Measurements from ENCODE around the gene SYT1. TPM values are rescaled to one million over a fixed set of nuclear protein-coding genes. Genes with fewer than 3 reads are reported as not detected.

The SYT1 gene
- total RNA-seq, 1 donor from 2014 or later = 0.37 TPM

DNA sequence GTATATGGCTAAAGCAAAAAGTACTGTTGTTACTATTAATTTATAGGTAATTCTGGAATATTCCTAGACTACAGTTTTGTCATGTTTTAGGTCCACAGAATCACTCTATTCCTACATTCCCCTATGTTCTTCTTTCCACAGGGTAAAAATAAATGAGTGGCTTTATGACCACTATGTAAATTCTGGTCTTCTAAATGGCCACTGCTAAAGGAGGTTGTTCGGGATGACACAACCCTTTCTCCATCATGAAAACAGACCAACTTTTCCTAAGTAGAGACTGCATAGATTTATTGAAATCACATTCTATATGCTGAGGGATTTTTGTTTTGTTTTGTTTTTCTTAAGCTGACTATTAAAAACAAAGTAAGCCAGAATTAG is 88.0 kb downstream of the SYT1 start:
- Mint-ChIP-seq H3K36me3 (ENCODE audit: low read depth) (no peaks in the 10 kb centered on the region), H3K4me1 (ENCODE audit: low read depth) (no peaks in the 10 kb centered on the region), H3K9me3 (ENCODE audit: low read depth) (peaks cover 8% of the 10 kb centered on the region), H3K4me3 (ENCODE audit: unreplicated experiment) (no peak overlapping the region), H3K27me3 (ENCODE audit: low read depth) (no peaks in the 10 kb centered on the region), H3K27ac (ENCODE audit: unreplicated experiment) (no peak overlapping the region)
- TF ChIP-seq, protein P1, sequence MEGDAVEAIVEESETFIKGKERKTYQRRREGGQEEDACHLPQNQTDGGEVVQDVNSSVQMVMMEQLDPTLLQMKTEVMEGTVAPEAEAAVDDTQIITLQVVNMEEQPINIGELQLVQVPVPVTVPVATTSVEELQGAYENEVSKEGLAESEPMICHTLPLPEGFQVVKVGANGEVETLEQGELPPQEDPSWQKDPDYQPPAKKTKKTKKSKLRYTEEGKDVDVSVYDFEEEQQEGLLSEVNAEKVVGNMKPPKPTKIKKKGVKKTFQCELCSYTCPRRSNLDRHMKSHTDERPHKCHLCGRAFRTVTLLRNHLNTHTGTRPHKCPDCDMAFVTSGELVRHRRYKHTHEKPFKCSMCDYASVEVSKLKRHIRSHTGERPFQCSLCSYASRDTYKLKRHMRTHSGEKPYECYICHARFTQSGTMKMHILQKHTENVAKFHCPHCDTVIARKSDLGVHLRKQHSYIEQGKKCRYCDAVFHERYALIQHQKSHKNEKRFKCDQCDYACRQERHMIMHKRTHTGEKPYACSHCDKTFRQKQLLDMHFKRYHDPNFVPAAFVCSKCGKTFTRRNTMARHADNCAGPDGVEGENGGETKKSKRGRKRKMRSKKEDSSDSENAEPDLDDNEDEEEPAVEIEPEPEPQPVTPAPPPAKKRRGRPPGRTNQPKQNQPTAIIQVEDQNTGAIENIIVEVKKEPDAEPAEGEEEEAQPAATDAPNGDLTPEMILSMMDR (IDR thresholded peaks at IDR 0.05) = no peak
- DNase-seq (ENCODE audit: low spot score) = no peak

DNA sequence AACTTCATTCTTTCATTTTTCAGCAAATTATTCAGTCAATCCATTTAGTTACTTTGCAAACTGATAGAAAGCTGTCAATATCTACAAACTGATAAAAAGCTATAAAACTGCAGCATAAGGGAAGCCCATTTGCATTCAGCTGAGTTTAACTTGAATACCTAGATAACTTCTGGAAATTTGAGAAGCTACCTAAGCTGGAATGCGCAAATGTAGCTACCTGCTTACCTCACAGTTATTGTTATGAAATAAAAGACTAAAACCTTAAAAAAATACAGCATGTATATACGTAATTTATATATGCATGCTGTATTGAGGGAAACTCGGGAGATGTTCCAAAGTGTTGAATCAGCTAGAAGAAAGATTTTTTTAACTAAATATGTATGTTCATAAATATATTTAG is 94.4 kb downstream of the SYT1 start:
- DNase-seq (ENCODE audit: low spot score) = no peak
- TF ChIP-seq, protein P1 (IDR thresholded peaks at IDR 0.05) = no peak
- no peaks in the 10 kb centered on the region for H3K9me3 Mint-ChIP-seq (ENCODE audit: low read depth)
- no peaks in the 10 kb centered on the region for H3K36me3 Mint-ChIP-seq (ENCODE audit: low read depth)
- H3K4me1 Mint-ChIP-seq (ENCODE audit: low read depth) = peaks cover 8% of the 10 kb centered on the region
- H3K4me3 Mint-ChIP-seq (ENCODE audit: unreplicated experiment) = no peak overlapping the region
- H3K27ac Mint-ChIP-seq (ENCODE audit: unreplicated experiment) = no peak overlapping the region
- H3K27me3 Mint-ChIP-seq (ENCODE audit: low read depth) = peaks cover 2% of the 10 kb centered on the region

DNA sequence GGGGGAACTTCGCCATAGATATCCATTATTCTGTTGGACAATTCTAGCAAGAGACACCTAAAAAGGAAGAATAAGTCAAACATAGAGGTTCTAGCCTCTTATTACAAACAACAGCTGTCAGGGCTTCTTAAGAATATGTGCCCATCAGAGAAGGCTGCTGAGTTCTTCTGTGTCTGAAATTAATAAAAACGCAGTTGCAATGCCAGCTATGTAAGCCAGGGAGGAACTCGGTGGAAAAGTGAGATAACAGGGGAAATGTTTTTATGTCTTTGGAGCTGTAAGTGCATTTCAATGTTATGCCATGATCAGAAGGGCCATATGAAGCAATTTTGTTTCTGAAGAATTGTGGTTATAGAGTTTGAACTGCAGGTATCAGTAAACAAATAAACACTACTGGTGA is 95.0 kb downstream of the SYT1 start:
- H3K27me3 Mint-ChIP-seq (ENCODE audit: low read depth) = peaks cover 2% of the 10 kb centered on the region
- no peaks in the 10 kb centered on the region for H3K9me3 Mint-ChIP-seq (ENCODE audit: low read depth)
- peaks cover 11% of the 10 kb centered on the region for H3K4me1 Mint-ChIP-seq (ENCODE audit: low read depth)
- no peaks in the 10 kb centered on the region for H3K36me3 Mint-ChIP-seq (ENCODE audit: low read depth)
- H3K27ac Mint-ChIP-seq (ENCODE audit: unreplicated experiment) = no peak overlapping the region
- DNase-seq (ENCODE audit: low spot score) = no peak
- no peak overlapping the region for H3K4me3 Mint-ChIP-seq (ENCODE audit: unreplicated experiment)
- TF ChIP-seq, protein P1 (IDR thresholded peaks at IDR 0.05) = no peak

DNA sequence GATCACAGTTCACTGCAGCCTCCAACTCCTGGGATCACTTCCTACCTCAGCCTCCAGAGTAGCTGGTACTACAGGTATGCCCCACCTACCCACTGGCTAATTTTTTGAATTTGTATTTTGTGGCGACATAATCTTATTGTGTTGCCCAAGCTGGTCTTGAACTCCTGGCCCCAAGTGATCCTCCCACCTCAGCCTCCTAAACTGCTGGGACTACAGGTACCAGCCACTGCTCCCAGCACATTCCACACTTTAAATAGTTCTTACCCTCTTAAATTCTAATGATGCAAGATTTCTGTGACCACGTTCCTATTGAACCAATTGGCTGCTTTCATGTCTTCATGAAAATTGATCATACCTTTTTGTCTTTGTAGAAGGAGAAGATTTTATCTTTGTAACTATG is 96.6 kb downstream of the SYT1 start:
- no peak for DNase-seq (ENCODE audit: low spot score)
- H3K27me3 Mint-ChIP-seq (ENCODE audit: low read depth) = peaks cover 2% of the 10 kb centered on the region
- no peak overlapping the region for H3K27ac Mint-ChIP-seq (ENCODE audit: unreplicated experiment)
- no peaks in the 10 kb centered on the region for H3K9me3 Mint-ChIP-seq (ENCODE audit: low read depth)
- no peak overlapping the region for H3K4me3 Mint-ChIP-seq (ENCODE audit: unreplicated experiment)
- peaks cover 11% of the 10 kb centered on the region for H3K4me1 Mint-ChIP-seq (ENCODE audit: low read depth)
- TF ChIP-seq, protein P1 (IDR thresholded peaks at IDR 0.05) = no peak
- no peaks in the 10 kb centered on the region for H3K36me3 Mint-ChIP-seq (ENCODE audit: low read depth)

DNA sequence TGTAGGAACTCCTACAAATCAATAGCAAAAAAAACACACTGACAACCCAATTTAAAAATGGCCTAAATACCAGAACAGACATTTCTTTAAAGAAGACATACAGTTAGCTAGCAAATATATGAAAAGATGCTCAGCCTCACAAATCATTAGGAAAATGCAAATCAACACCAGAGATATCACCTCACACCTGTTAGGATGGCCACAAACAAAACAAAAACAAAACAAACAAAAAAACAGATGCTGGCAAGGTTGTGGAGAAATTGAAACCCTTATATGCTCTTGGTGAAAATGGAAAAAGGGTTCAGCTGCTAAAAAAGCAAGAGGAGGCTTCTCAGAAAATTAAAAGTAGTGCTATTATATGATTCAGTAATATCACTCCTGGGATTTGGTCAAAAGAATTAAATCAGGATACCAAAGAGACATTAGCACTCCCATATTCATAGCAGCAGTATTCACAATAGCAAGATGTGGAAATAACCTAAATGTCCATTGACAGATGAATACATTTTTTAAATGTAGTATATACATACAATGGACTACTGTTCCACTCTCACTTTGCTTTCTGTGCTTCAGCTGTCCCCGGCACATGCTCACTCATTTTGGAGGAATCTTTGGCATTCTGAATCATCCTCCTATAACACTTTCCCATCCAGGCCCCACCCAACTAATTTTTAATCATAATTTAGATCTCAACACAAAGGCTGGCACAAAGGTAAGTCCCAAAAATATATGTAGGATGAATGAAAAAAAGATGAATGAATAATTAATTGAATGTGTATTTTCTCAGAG is 99.1 kb downstream of the SYT1 start:
- Mint-ChIP-seq H3K4me3 (ENCODE audit: unreplicated experiment) (no peak overlapping the region), H3K9me3 (ENCODE audit: low read depth) (no peaks in the 10 kb centered on the region), H3K36me3 (ENCODE audit: low read depth) (no peaks in the 10 kb centered on the region), H3K4me1 (ENCODE audit: low read depth) (peaks cover 11% of the 10 kb centered on the region), H3K27me3 (ENCODE audit: low read depth) (peaks cover 2% of the 10 kb centered on the region), H3K27ac (ENCODE audit: unreplicated experiment) (no peak overlapping the region)
- TF ChIP-seq, protein P1 (IDR thresholded peaks at IDR 0.05) = no peak
- DNase-seq (ENCODE audit: low spot score) = no peak
